CD14-positive monocyte (primary cell): Measurements from ENCODE around the gene DGKB. TPM values are rescaled to one million over a fixed set of nuclear protein-coding genes. Genes with fewer than 3 reads are reported as not detected.

Source experiments
- DNase-seq, 3 donors: peaks; one replicate each; pipeline ENCODE4 v3.0.0-alpha.2; 2011 to 2022
- H2AFZ ChIP-seq: 2 replicates; pipeline ENCODE4 v1.6.0; 2012; ENCODE audit warnings: mild to moderate bottlenecking, low read depth, low read length, inconsistent platforms; ENCODE audit not compliant: insufficient read depth, poor library complexity, severe bottlenecking
- H3K27ac ChIP-seq, 2 donors: 1 replicate in 1 of 2; 2 replicates in 1 of 2; pipeline ENCODE4 v1.5.1; 2012 to 2013; ENCODE audit warnings: low read length in 2 of 2, control low read depth in 1 of 2, inconsistent platforms in 1 of 2, low read depth in 1 of 2, mild to moderate bottlenecking in 1 of 2
- H3K27me3 ChIP-seq, 2 donors: one replicate each; pipeline versions ENCODE4 v1.6.0 to v1.6.1; 2011 to 2013; ENCODE audit warnings: low read length in 2 of 2; ENCODE audit not compliant: control insufficient read depth in 2 of 2, insufficient read depth in 2 of 2
- H3K36me3 ChIP-seq, 2 donors: replicated peaks in 1 of 2; 1 replicate in 1 of 2; 2 replicates in 1 of 2; pipeline versions ENCODE4 v1.5.1 to v1.6.1; 2012 to 2013; ENCODE audit warnings: low read length in 2 of 2, control low read depth in 1 of 2, inconsistent platforms in 1 of 2, mild to moderate bottlenecking in 1 of 2; ENCODE audit not compliant: insufficient read depth in 2 of 2, control insufficient read depth in 1 of 2
- H3K4me1 ChIP-seq, 2 donors: 1 replicate in 1 of 2; 2 replicates in 1 of 2; pipeline versions ENCODE4 v1.5.1 to v1.6.1; 2012 to 2013; ENCODE audit warnings: low read length in 2 of 2, control low read depth in 1 of 2, inconsistent platforms in 1 of 2, mild to moderate bottlenecking in 1 of 2, moderate library complexity in 1 of 2; ENCODE audit not compliant: insufficient read depth in 2 of 2, control insufficient read depth in 1 of 2
- H3K4me2 ChIP-seq: replicated peaks from 2 replicates; pipeline ENCODE3; 2012; ENCODE audit warnings: low read length, moderate library complexity, mild to moderate bottlenecking; ENCODE audit not compliant: poor library complexity, severe bottlenecking; ENCODE audit errors: extremely low read depth
- H3K4me3 ChIP-seq, 3 experiments: fragments of 200-600 bp in 1 of 3; sonication (generic) in 1 of 3; replicated peaks in 1 of 3; 1 replicate in 2 of 3; 2 replicates in 1 of 3; pipeline ENCODE4 v1.5.1; 2011 to 2013; ENCODE audit warnings: low read length in 3 of 3, mild to moderate bottlenecking in 3 of 3, control low read depth in 2 of 3, low read depth in 2 of 3, inconsistent platforms in 1 of 3, moderate library complexity in 1 of 3
- H3K79me2 ChIP-seq: 2 replicates; pipeline ENCODE4 v1.6.0; 2012; ENCODE audit warnings: mild to moderate bottlenecking, control low read depth, inconsistent platforms, low read length, moderate library complexity; ENCODE audit not compliant: insufficient read depth
- H3K9ac ChIP-seq: 2 replicates; pipeline ENCODE4 v1.6.0; 2017; ENCODE audit warnings: low read length, mild to moderate bottlenecking; ENCODE audit not compliant: insufficient read depth, poor library complexity, severe bottlenecking
- H3K9me3 ChIP-seq, 2 donors: replicated peaks in 1 of 2; 1 replicate in 1 of 2; 2 replicates in 1 of 2; pipeline versions ENCODE4 v1.5.1 to v1.6.1; 2012 to 2013; ENCODE audit warnings: low read length in 2 of 2, control low read depth in 1 of 2; ENCODE audit not compliant: control insufficient read depth in 1 of 2, insufficient read depth in 1 of 2
- H4K20me1 ChIP-seq: 2 replicates; pipeline ENCODE4 v1.6.0; 2012; ENCODE audit warnings: mild to moderate bottlenecking, low read length, control low read depth, moderate library complexity; ENCODE audit not compliant: insufficient read depth
- H3K27ac Mint-ChIP-seq, 7 donors: one replicate each; pipeline ENCODE4 v1.8.0; 2020; ENCODE audit warnings: mild to moderate bottlenecking in 7 of 7, mixed read lengths in 7 of 7, moderate library complexity in 6 of 7, inconsistent platforms in 2 of 7
- H3K27me3 Mint-ChIP-seq, 3 donors: one replicate each; pipeline ENCODE4 v1.8.0; 2021 to 2022; ENCODE audit warnings: low read depth in 3 of 3, mild to moderate bottlenecking in 3 of 3, mixed read lengths in 3 of 3, moderate library complexity in 3 of 3, inconsistent platforms in 1 of 3
- H3K36me3 Mint-ChIP-seq, 2 donors: one replicate each; pipeline ENCODE4 v1.8.0; 2020; ENCODE audit warnings: mixed read lengths in 2 of 2, inconsistent platforms in 1 of 2, mild to moderate bottlenecking in 1 of 2
- H3K4me1 Mint-ChIP-seq: one replicate; pipeline ENCODE4 v1.8.0; 2020; ENCODE audit warnings: mild to moderate bottlenecking, mixed read lengths
- H3K4me3 Mint-ChIP-seq, 2 donors: one replicate each; pipeline ENCODE4 v1.8.0; 2020; ENCODE audit warnings: mild to moderate bottlenecking in 2 of 2, mixed read lengths in 2 of 2, moderate library complexity in 1 of 2
- H3K9me3 Mint-ChIP-seq, 7 donors: one replicate each; pipeline ENCODE4 v1.8.0; 2020 to 2022; ENCODE audit warnings: mixed read lengths in 7 of 7, mild to moderate bottlenecking in 6 of 7, moderate library complexity in 6 of 7, inconsistent platforms in 2 of 7
- CTCF ChIP-seq: fragments of 200-600 bp; IDR thresholded peaks from one replicate; pipeline ENCODE4 v1.8.0; 2022; ENCODE audit warnings: antibody characterized with exemption, mild to moderate bottlenecking
- WGBS: methylation state at CpG from one replicate; pipeline ENCODE4 v1.1.5; 2013; ENCODE audit warnings: missing lambda C conversion rate; ENCODE audit not compliant: insufficient coverage; 5-methylcytosine and 5-hydroxymethylcytosine counted together
- intact Hi-C, 2 donors: fragments of 100-400 bp; cut with micrococcal nuclease; formaldehyde crosslinking; loops; one replicate each; pipeline versions ENCODE4 v1.15.0 to v1.15.1; 2023
- polyA plus RNA-seq, 3 donors: library from polyadenylated mRNA; depleted of rRNA in 1 of 3; unstranded in 2 of 3; stranded (reverse) in 1 of 3; fragments of 300-500 nt in 2 of 3; fragments of >200 nt in 1 of 3; fragmentation: Illumina TruSeq in 2 of 3; gene quantifications; 1 replicate in 2 of 3; 2 replicates in 1 of 3; pipeline ENCODE4 v1.2.3, GENCODE V29; 2012 to 2021

DGKB gene
- polyA plus RNA-seq, 3 donors: not detected

DNA sequence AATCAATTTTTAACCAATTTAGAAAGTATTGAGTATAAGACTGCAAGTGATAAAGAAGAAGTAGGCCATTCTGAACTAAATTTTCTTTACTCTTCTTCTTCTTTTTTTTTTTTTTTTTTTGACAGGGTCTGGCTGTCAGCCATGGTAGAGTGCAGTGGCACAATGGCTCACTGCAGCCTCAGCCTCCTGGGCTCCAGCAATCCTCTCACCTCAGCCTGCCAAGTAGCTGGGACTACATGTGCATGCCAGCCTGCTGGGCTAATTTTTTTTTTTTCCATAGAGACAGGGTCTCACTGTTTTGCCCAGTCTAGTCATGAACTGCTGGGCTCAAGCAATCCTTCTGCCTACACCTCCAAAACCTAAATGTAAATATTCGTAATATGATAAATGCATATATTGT, 63.2 kb downstream of the DGKB start:
- no peak for DNase-seq
- no peak overlapping the region for H2AFZ ChIP-seq
- no CpG with 5 or more reads among the region's 1 CpG for WGBS
- H4K20me1 ChIP-seq: no peaks in the 10 kb centered on the region
- H3K9me3 ChIP-seq: no peaks in the 10 kb centered on the region
- H3K27me3 ChIP-seq: no peaks in the 10 kb centered on the region
- H3K36me3 ChIP-seq: no peaks in the 10 kb centered on the region
- H3K9ac ChIP-seq: no peak overlapping the region
- Mint-ChIP-seq H3K27ac (no peak overlapping the region), H3K27me3 (no peaks in the 10 kb centered on the region), H3K36me3 (no peaks in the 10 kb centered on the region), H3K4me1 (no peaks in the 10 kb centered on the region), H3K9me3 (peaks cover 0 to 11% (median 3%) of the 10 kb centered on the region in 7 donors), H3K4me3 (no peak overlapping the region)
- no peak overlapping the region for H3K27ac ChIP-seq
- H3K4me2 ChIP-seq: no peak overlapping the region
- intact Hi-C loops: no loop called here
- no peaks in the 10 kb centered on the region for H3K4me1 ChIP-seq
- no peak overlapping the region for H3K4me3 ChIP-seq
- H3K79me2 ChIP-seq: no peaks in the 10 kb centered on the region
- TF ChIP-seq CTCF: no peak

DNA sequence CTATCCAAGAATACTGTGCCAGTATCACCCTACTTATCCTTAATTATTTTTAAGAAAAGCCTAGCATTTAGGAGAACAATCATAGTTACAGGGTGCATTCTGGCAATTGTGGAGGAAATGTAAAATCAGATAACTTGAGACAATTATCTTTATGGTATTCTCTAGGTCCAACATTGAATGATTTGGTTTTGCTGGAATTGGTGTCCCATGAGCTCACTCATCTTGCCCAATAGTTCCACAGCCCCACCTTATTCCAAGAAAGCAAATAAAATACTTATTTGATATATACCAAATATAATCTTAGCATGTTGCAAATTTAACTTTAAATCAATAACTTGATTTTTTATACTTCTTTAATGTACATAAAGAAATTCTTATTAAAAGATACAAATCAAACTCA, 65.3 kb downstream of the DGKB start:
- Histone ChIP-seq H3K9ac (no peak overlapping the region), H3K79me2 (no peaks in the 10 kb centered on the region), H3K27me3 (no peaks in the 10 kb centered on the region), H2AFZ (no peak overlapping the region), H3K36me3 (no peaks in the 10 kb centered on the region), H4K20me1 (no peaks in the 10 kb centered on the region), H3K4me3 (no peak overlapping the region), H3K27ac (no peak overlapping the region), H3K9me3 (no peaks in the 10 kb centered on the region), H3K4me1 (no peaks in the 10 kb centered on the region), H3K4me2 (no peak overlapping the region)
- no peak overlapping the region for H3K4me3 Mint-ChIP-seq
- intact Hi-C loops: no loop called here
- H3K4me1 Mint-ChIP-seq: no peaks in the 10 kb centered on the region
- TF ChIP-seq CTCF: no peak
- DNase-seq: no peak
- H3K36me3 Mint-ChIP-seq: no peaks in the 10 kb centered on the region
- peaks cover 0 to 10% (median 3%) of the 10 kb centered on the region in 7 donors for H3K9me3 Mint-ChIP-seq
- H3K27ac Mint-ChIP-seq: no peak overlapping the region
- no peaks in the 10 kb centered on the region for H3K27me3 Mint-ChIP-seq
